Activated CD8-positive, alpha-beta T cell treated with anti-CD3 and anti-CD28 coated beads for 36 hours (primary cell): ENCODE measurements around the gene COL15A1. TPM values are rescaled to one million over a fixed set of nuclear protein-coding genes. Genes with fewer than 3 reads are reported as not detected.

ENCODE experiments used
- ATAC-seq: fragments of 200-7000 bp; cut with Tn5 transposase; one replicate; pipeline ENCODE4 v1.10.0; 2021; ENCODE audit warnings: mild to moderate bottlenecking, moderate library complexity
- CTCF ChIA-PET: fragments of 350-600 bp; sonication (Branson Sonifier 250); formaldehyde crosslinking; loops from one replicate; lab custom pipeline; 2021; ENCODE audit warnings: antibody characterized with exemption; lab: Charles Lee
- POLR2A ChIA-PET: fragments of 350-600 bp; sonication (Branson Sonifier 250); formaldehyde crosslinking; loops from one replicate; lab custom pipeline; 2021; ENCODE audit warnings: antibody characterized with exemption; lab: Charles Lee
- DNase-seq: peaks from one replicate; pipeline ENCODE4 v3.0.0-alpha.2; 2020
- H3K27ac Mint-ChIP-seq: one replicate; pipeline ENCODE4 v1.8.0; 2021; ENCODE audit warnings: mild to moderate bottlenecking, mixed read lengths
- H3K27me3 Mint-ChIP-seq: one replicate; pipeline ENCODE4 v1.8.0; 2021; ENCODE audit warnings: mixed read lengths
- H3K36me3 Mint-ChIP-seq: one replicate; pipeline ENCODE4 v1.8.0; 2021; ENCODE audit warnings: low read depth, mixed read lengths
- H3K4me1 Mint-ChIP-seq: one replicate; pipeline ENCODE4 v1.8.0; 2021; ENCODE audit warnings: low read depth, mixed read lengths
- H3K4me3 Mint-ChIP-seq: one replicate; pipeline ENCODE4 v1.8.0; 2021; ENCODE audit warnings: mild to moderate bottlenecking, moderate library complexity, mixed read lengths
- H3K9me3 Mint-ChIP-seq: one replicate; pipeline ENCODE4 v1.8.0; 2021; ENCODE audit warnings: mixed read lengths
- CTCF ChIP-seq: fragments of 200-600 bp; IDR thresholded peaks from one replicate; pipeline ENCODE4 v1.8.0; 2022; ENCODE audit warnings: antibody characterized with exemption, mild to moderate bottlenecking
- intact Hi-C: fragments of 100-400 bp; cut with micrococcal nuclease; formaldehyde crosslinking; loops from one replicate; pipeline ENCODE4 v1.10.0; 2022
- total RNA-seq, 2 experiments: library from RNA; stranded (reverse); gene quantifications; one replicate each; pipeline ENCODE4 v1.2.3, GENCODE V29; 2021

COL15A1 gene
- total RNA-seq, 2 experiments from 2014 or later, result 0.07 TPM; not detected in 1

DNA sequence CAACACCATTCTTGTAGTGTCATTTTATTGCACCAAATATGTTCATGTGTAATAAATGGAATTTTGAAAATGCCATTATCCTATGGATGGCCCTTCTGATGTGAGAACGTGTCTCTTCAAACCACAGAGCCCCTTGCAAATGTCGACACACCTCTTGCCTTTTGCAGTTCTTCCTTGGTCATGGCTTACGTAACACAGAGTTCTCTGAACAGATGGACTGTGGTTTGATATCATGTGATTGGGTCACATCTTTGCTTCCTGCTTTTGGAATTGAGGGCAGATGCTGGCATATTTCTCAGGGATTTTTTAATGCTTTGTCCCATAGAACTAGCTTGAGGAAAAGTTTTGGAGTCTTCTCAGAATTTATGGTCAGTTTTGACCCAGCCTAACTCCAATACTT is 165.8 kb downstream of the COL15A1 start:
- peaks cover 80% of the 10 kb centered on the region for H3K4me1 Mint-ChIP-seq
- ATAC-seq (no peak), DNase-seq (no peak)
- H3K27ac Mint-ChIP-seq, result peak overlapping the region; percentile 54
- intact Hi-C loops, result no loop called here
- peaks cover 29% of the 10 kb centered on the region for H3K36me3 Mint-ChIP-seq
- no peaks in the 10 kb centered on the region for H3K27me3 Mint-ChIP-seq
- H3K4me3 Mint-ChIP-seq, result peak overlapping the region; percentile 8
- TF ChIP-seq CTCF, result no peak
- ChIA-PET CTCF (no interaction called here), POLR2A (interaction anchor here (0.9 kb wide), 1 partner anchor 17 kb away, joined by 3 read pairs; no protein-coding TSS in a partner anchor)
- H3K9me3 Mint-ChIP-seq, result no peaks in the 10 kb centered on the region

- CTCF ChIA-PET, result interaction anchor here (1.4 to 2.4 kb wide), 5 partner anchors 9 to 115 kb away, joined by 3 to 13 read pairs (median 5); partner anchors contain the start of gene TGFBR1
- POLR2A ChIA-PET, result interaction anchor here (0.7 to 3.4 kb wide), 7 partner anchors 9 to 98 kb away, joined by 3 to 12 read pairs (median 4); partner anchors contain the start of gene TGFBR1
- intact Hi-C loops, result loop anchor here (5.0 kb wide), 1 partner anchor 56 kb away; no protein-coding TSS in a partner anchor
- H3K4me3 Mint-ChIP-seq, result peak overlapping the region; percentile 35
- H3K36me3 Mint-ChIP-seq, result peaks cover 26% of the 10 kb centered on the region
- ATAC-seq, result peak; percentile 87
- H3K4me1 Mint-ChIP-seq, result peaks cover 91% of the 10 kb centered on the region
- DNase-seq, result peak; percentile 65
- TF ChIP-seq CTCF, result no peak
- H3K27ac Mint-ChIP-seq, result peak overlapping the region; percentile 47
- H3K27me3 Mint-ChIP-seq, result no peaks in the 10 kb centered on the region
- H3K9me3 Mint-ChIP-seq, result no peaks in the 10 kb centered on the region
Observed at GRCh38 chr9:99112750-99113413, 169.2 kb downstream of the COL15A1 start.

DNA sequence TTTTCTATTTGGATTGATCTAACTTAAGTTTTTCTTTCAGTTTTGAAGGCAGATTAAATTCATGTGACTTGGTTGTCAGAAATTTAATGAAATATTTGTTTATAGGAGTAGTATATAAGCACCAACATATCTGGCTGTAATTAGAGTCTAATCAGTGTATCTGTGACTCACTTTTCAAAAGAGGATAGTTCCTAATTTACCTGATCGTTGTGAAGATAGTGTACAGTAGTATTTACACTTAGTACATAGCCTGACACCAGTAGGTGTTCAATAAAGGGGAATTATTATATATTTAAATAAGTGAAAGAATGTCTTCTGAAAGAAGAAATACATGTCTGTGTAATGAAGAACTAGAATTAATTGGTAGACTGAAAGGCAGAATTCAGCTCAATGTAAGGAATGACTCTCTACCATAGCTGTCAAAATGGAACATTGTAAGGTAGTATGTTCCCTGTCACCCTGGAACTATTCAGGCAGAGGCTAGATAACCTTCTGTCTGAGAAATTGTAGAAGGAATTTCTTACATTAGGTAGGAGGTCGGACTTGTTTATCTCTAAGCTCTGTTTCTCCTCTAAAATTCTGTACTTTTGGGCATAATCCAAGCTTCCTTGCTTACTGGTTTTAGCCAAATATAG is 169.8 kb downstream of the COL15A1 start:
- ChIA-PET POLR2A (interaction anchor here (0.7 to 3.4 kb wide), 8 partner anchors 9 to 99 kb away, joined by 3 to 12 read pairs (median 3); partner anchors contain the start of gene TGFBR1), CTCF (interaction anchor here (0.9 to 2.4 kb wide), 8 partner anchors 10 to 118 kb away, joined by 3 to 13 read pairs (median 4); partner anchors contain the start of gene TGFBR1)
- H3K4me1 Mint-ChIP-seq, result peaks cover 88% of the 10 kb centered on the region
- peaks cover 21% of the 10 kb centered on the region for H3K36me3 Mint-ChIP-seq
- no peaks in the 10 kb centered on the region for H3K9me3 Mint-ChIP-seq
- H3K27me3 Mint-ChIP-seq, result no peaks in the 10 kb centered on the region
- intact Hi-C loops, result loop anchor here (5.0 kb wide), 1 partner anchor 56 kb away; no protein-coding TSS in a partner anchor
- peak overlapping the region; percentile 47 for H3K27ac Mint-ChIP-seq
- ATAC-seq (no peak), DNase-seq (no peak)
- H3K4me3 Mint-ChIP-seq, result peak overlapping the region; percentile 35
- no peak for TF ChIP-seq CTCF

GRCh38 chr9:99114049-99114440 is 170.3 kb downstream of the COL15A1 start:
- no peak overlapping the region for H3K27ac Mint-ChIP-seq
- DNase-seq, result no peak
- no peak for ATAC-seq
- H3K9me3 Mint-ChIP-seq, result no peaks in the 10 kb centered on the region
- ChIA-PET POLR2A (interaction anchor here (1.0 to 3.4 kb wide), 7 partner anchors 9 to 100 kb away, joined by 3 to 12 read pairs (median 3); partner anchors contain the start of gene TGFBR1), CTCF (interaction anchor here (0.9 to 2.4 kb wide), 7 partner anchors 10 to 118 kb away, joined by 3 to 13 read pairs (median 5); partner anchors contain the start of gene TGFBR1)
- TF ChIP-seq CTCF, result no peak
- H3K4me3 Mint-ChIP-seq, result no peak overlapping the region
- intact Hi-C loops, result loop anchor here (5.0 kb wide), 1 partner anchor 57 kb away; no protein-coding TSS in a partner anchor
- peaks cover 88% of the 10 kb centered on the region for H3K4me1 Mint-ChIP-seq
- peaks cover 20% of the 10 kb centered on the region for H3K36me3 Mint-ChIP-seq
- H3K27me3 Mint-ChIP-seq, result no peaks in the 10 kb centered on the region
